ENCODE data around the gene DOCK3. TPM values are rescaled to one million over a fixed set of nuclear protein-coding genes. Genes with fewer than 3 reads are reported as not detected.

The DOCK3 gene
- total and polyA plus RNA-seq, 9 donors, result 0.04 to 0.71 (median 0.27) TPM; not detected in 1

DNA sequence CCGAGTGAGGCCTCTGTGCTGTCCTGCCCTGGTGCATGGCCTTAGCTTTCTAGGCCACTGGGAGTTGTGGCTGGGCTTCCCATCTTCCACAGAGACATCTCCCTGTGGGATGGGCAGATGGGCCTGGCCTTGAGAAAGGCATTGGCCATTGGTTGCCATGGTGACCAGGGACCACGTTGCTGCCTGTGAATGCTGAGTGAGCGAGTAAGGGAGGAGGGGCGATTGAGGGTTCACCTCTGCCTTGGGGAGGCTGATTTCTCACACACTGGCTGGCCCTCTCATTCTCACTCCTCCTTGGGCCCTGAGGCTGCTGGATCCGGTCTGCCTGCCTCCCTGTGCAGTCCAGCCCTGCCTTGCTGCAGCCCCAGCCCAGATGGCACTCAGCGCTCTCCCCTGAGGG lies 26.4 kb upstream of the DOCK3 start:
- H3K9me3 ChIP-seq, result no peaks in the 10 kb centered on the region
- intact Hi-C loops (cut with DNase I), result no loop called here
- 59 to 62% (median 61%) methylated on average over 6 of the region's 6 CpGs for WGBS, 3 donors

DNA sequence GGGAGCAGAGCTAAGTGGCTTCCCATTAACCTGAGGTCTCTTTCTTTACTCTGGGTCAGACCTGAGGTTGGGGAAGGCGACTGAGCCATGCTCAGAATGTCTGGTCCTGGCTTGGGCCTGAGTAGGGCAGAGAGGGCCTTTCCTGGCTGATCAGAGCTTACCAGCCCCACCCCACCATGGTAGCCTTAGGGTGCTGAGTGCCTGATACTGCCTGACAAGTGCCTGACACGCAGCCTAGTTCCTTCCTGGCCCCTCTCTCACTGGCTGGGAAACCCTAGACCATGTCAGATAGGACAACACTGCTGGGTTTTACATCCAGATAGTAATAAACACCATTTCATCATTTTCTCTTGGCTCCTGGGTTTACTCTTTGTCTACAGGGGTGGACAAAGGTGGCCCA lies 25.8 kb upstream of the DOCK3 start:
- intact Hi-C loops (cut with DNase I), result no loop called here
- Histone ChIP-seq H3K27ac (no peak overlapping the region), H3K9me3 (no peaks in the 10 kb centered on the region), H3K27me3 (no peaks in the 10 kb centered on the region), H3K4me3 (no peak overlapping the region), H3K4me1 (ENCODE audit: insufficient read depth) (peaks cover 4% of the 10 kb centered on the region), H3K36me3 (no peaks in the 10 kb centered on the region)
- TF ChIP-seq EP300 (IDR thresholded peaks at IDR 0.05) (no peak), POLR2A (IDR thresholded peaks at IDR 0.05) (no peak)
- TF ChIP-seq, protein P1, sequence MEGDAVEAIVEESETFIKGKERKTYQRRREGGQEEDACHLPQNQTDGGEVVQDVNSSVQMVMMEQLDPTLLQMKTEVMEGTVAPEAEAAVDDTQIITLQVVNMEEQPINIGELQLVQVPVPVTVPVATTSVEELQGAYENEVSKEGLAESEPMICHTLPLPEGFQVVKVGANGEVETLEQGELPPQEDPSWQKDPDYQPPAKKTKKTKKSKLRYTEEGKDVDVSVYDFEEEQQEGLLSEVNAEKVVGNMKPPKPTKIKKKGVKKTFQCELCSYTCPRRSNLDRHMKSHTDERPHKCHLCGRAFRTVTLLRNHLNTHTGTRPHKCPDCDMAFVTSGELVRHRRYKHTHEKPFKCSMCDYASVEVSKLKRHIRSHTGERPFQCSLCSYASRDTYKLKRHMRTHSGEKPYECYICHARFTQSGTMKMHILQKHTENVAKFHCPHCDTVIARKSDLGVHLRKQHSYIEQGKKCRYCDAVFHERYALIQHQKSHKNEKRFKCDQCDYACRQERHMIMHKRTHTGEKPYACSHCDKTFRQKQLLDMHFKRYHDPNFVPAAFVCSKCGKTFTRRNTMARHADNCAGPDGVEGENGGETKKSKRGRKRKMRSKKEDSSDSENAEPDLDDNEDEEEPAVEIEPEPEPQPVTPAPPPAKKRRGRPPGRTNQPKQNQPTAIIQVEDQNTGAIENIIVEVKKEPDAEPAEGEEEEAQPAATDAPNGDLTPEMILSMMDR (IDR thresholded peaks at IDR 0.05), result no peak
- DNase-seq, result no peak
- 71 to 93% (median 86%) methylated on average over 2 of the region's 2 CpGs for WGBS, 3 donors

More for the DNA sequence above, 26.4 kb upstream of the DOCK3 start:
- no peak overlapping the region for H3K27ac ChIP-seq
- H3K4me3 ChIP-seq, result no peak overlapping the region
- no peaks in the 10 kb centered on the region for H3K36me3 ChIP-seq
- TF ChIP-seq POLR2A (IDR thresholded peaks at IDR 0.05) (no peak), EP300 (IDR thresholded peaks at IDR 0.05) (no peak)
- TF ChIP-seq, protein P1 (IDR thresholded peaks at IDR 0.05), result no peak
- H3K27me3 ChIP-seq, result no peaks in the 10 kb centered on the region
- peaks cover 4% of the 10 kb centered on the region for H3K4me1 ChIP-seq (ENCODE audit: insufficient read depth)
- peak in 1 of 5 donors; percentile 43 for DNase-seq

DNA sequence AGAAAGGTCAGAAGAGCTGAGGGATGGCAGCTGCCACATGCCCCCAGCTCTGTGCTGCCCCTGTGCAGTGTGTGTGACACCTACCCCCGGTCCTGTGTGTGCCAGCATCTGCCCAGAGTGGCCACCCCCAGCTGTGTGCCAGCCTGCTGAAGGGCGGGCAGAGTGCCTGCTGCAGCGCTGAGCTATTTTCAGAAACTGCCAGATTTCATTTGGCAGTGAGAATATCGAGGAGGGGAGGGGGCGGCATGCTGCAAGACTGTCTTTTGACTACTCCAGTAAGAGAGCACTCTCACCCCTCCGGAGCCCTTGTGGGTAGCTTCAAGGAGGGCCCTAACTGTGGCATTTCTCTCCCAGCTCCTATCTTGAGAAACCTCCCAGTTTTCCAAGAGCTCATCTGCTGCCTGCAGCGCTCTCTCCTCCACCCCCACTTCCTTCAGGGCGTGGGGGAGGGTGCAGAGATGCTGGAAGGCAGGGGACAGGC lies 25.2 kb upstream of the DOCK3 start:
- intact Hi-C loops (cut with DNase I), result no loop called here
- H3K4me1 ChIP-seq (ENCODE audit: insufficient read depth), result peaks cover 4% of the 10 kb centered on the region
- H3K9me3 ChIP-seq, result no peaks in the 10 kb centered on the region
- H3K36me3 ChIP-seq, result no peaks in the 10 kb centered on the region
- DNase-seq, result no peak
- H3K4me3 ChIP-seq, result no peak overlapping the region
- no peak overlapping the region for H3K27ac ChIP-seq
- WGBS, 3 donors, result 26 to 33% (median 33%) methylated on average over 8 of the region's 8 CpGs
- H3K27me3 ChIP-seq, result no peaks in the 10 kb centered on the region
- TF ChIP-seq, protein P1 (IDR thresholded peaks at IDR 0.05), result no peak
- TF ChIP-seq EP300 (IDR thresholded peaks at IDR 0.05) (no peak), POLR2A (IDR thresholded peaks at IDR 0.05) (no peak)

DNA sequence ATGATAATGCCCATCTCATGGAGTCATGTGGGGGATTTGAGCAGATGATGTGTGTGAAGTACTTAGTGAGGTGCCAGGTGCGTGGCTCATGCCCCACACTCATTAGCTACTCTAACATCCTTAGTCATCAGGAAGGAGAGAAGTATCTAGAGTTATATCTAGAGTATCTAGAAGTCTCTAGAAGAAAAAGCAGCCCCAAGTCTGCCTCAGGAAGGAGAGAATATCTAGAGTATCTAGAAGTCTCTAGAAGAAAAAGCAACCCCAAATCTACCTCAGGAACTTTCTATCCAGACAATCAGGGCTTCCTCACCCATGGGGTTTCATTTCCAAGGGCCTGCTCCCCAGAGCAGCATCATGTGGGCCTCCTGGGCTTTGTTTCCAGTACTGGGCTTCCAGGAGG lies 24.7 kb upstream of the DOCK3 start:
- WGBS, 3 donors, result 88 to 100% (median 96%) methylated on average over 1 of the region's 1 CpG
- Histone ChIP-seq H3K27me3 (no peaks in the 10 kb centered on the region), H3K4me1 (ENCODE audit: insufficient read depth) (peaks cover 4% of the 10 kb centered on the region), H3K27ac (no peak overlapping the region), H3K4me3 (no peak overlapping the region), H3K9me3 (no peaks in the 10 kb centered on the region), H3K36me3 (no peaks in the 10 kb centered on the region)
- TF ChIP-seq POLR2A (IDR thresholded peaks at IDR 0.05), result no peak
- TF ChIP-seq EP300 (IDR thresholded peaks at IDR 0.05), result no peak
- TF ChIP-seq, protein P1 (IDR thresholded peaks at IDR 0.05), result no peak
- no peak for DNase-seq
- intact Hi-C loops (cut with DNase I), result no loop called here

Measured in ovary (tissue), 9 donors.